Measurements from ENCODE around the gene CHST13. TPM values are rescaled to one million over a fixed set of nuclear protein-coding genes. Genes with fewer than 3 reads are reported as not detected.

Gene CHST13
- total RNA-seq, 2 experiments from 2014 or later: not detected

- TF ChIP-seq CTCF (IDR thresholded peaks at IDR 0.05): no peak
- no peak overlapping the region for H3K27ac Mint-ChIP-seq
These were observed 33.8 kb downstream of the CHST13 start for GRCh38 chr3:126557761-126558160.

GRCh38 chr3:126558336-126559071 is 34.5 kb downstream of the CHST13 start, which contains the start of gene C3orf22:
Gene C3orf22, minus strand, starts transcription at chr3:126558932. Its CDS starts 5,542 bp downstream, at chr3:126553390.
- DNase-seq: no peak
- Mint-ChIP-seq H3K4me3 (no peak within 1 kb of the TSS), H3K36me3 (ENCODE audit: low read depth) (no peaks in the 10 kb centered on the region), H3K4me1 (ENCODE audit: low read depth) (no peaks in the 10 kb centered on the region), H3K9me3 (peaks cover 11% of the 10 kb centered on the region), H3K27me3 (no peaks in the 10 kb centered on the region), H3K27ac (no peak within 1 kb of the TSS)
- H3K4me3 ChIP-seq (ENCODE audit: low read length): no peak within 1 kb of the TSS
- ChIA-PET POLR2A (no interaction called here), CTCF (no interaction called here)
- no peak for TF ChIP-seq CTCF (IDR thresholded peaks at IDR 0.05)
- ATAC-seq (ENCODE audit: poor library complexity): no peak
- H3K27ac ChIP-seq (ENCODE audit: low read depth in 1 of 2, low read length in 2 of 2): no peak within 1 kb of the TSS
- H3K9me3 ChIP-seq (ENCODE audit: control insufficient read depth in 1 of 2, insufficient read depth in 1 of 2, low read length in 2 of 2): peaks cover 7 to 9% of the 10 kb centered on the region in 2 experiments
- H3K36me3 ChIP-seq (ENCODE audit: insufficient read depth, low read length): no peaks in the 10 kb centered on the region
- H3K27me3 ChIP-seq (ENCODE audit: control insufficient read depth in 1 of 2, insufficient read depth in 2 of 2, low read length in 2 of 2): no peaks in the 10 kb centered on the region
- intact Hi-C loops (cut with DNase I, micrococcal nuclease): no loop called here
- H3K4me1 ChIP-seq (ENCODE audit: insufficient read depth, low read length): no peaks in the 10 kb centered on the region

More at GRCh38 chr3:126557761-126558160, 33.8 kb downstream of the CHST13 start:
- no peaks in the 10 kb centered on the region for H3K27me3 Mint-ChIP-seq
- CTCF ChIA-PET: no interaction called here
- H3K9me3 ChIP-seq (ENCODE audit: control insufficient read depth in 1 of 2, insufficient read depth in 1 of 2, low read length in 2 of 2): peaks cover 2 to 7% of the 10 kb centered on the region in 2 experiments
- POLR2A ChIA-PET: no interaction called here
- no peaks in the 10 kb centered on the region for H3K36me3 ChIP-seq (ENCODE audit: insufficient read depth, low read length)
- H3K4me1 Mint-ChIP-seq (ENCODE audit: low read depth): no peaks in the 10 kb centered on the region
- ATAC-seq (ENCODE audit: poor library complexity): no peak
- no peak overlapping the region for H3K4me3 Mint-ChIP-seq
- H3K27ac ChIP-seq (ENCODE audit: low read depth in 1 of 2, low read length in 2 of 2): no peak overlapping the region
- no peaks in the 10 kb centered on the region for H3K4me1 ChIP-seq (ENCODE audit: insufficient read depth, low read length)
- no peaks in the 10 kb centered on the region for H3K36me3 Mint-ChIP-seq (ENCODE audit: low read depth)
- H3K27me3 ChIP-seq (ENCODE audit: control insufficient read depth in 1 of 2, insufficient read depth in 2 of 2, low read length in 2 of 2): no peaks in the 10 kb centered on the region
- H3K4me3 ChIP-seq (ENCODE audit: low read length): no peak overlapping the region
- H3K9me3 Mint-ChIP-seq: peaks cover 8% of the 10 kb centered on the region
- intact Hi-C loops (cut with DNase I, micrococcal nuclease): no loop called here
- DNase-seq: no peak

GRCh38 chr3:126562737-126563276 is 38.9 kb downstream of the CHST13 start:
- no peaks in the 10 kb centered on the region for H3K4me1 Mint-ChIP-seq (ENCODE audit: low read depth)
- no peak overlapping the region for H3K27ac Mint-ChIP-seq
- Histone ChIP-seq H3K27me3 (ENCODE audit: control insufficient read depth in 1 of 2, insufficient read depth in 2 of 2, low read length in 2 of 2) (no peaks in the 10 kb centered on the region), H3K36me3 (ENCODE audit: insufficient read depth, low read length) (no peaks in the 10 kb centered on the region), H3K4me3 (ENCODE audit: low read length) (no peak overlapping the region), H3K9me3 (ENCODE audit: control insufficient read depth in 1 of 2, insufficient read depth in 1 of 2, low read length in 2 of 2) (peaks cover under 1 to 11% of the 10 kb centered on the region in 2 experiments), H3K27ac (ENCODE audit: low read depth in 1 of 2, low read length in 2 of 2) (no peak overlapping the region), H3K4me1 (ENCODE audit: insufficient read depth, low read length) (no peaks in the 10 kb centered on the region)
- H3K4me3 Mint-ChIP-seq: no peak overlapping the region
- DNase-seq (no peak), ATAC-seq (ENCODE audit: poor library complexity) (no peak)
- H3K9me3 Mint-ChIP-seq: peaks cover 11% of the 10 kb centered on the region
- ChIA-PET POLR2A (interaction anchor here (0.6 kb wide), 1 partner anchor 676 kb away, joined by 3 read pairs; no protein-coding TSS in a partner anchor), CTCF (no interaction called here)
- H3K27me3 Mint-ChIP-seq: peaks cover 17% of the 10 kb centered on the region
- intact Hi-C loops (cut with DNase I, micrococcal nuclease): no loop called here
- TF ChIP-seq CTCF (IDR thresholded peaks at IDR 0.05): no peak
- no peaks in the 10 kb centered on the region for H3K36me3 Mint-ChIP-seq (ENCODE audit: low read depth)
